Activated CD4-positive, alpha-beta memory T cell treated with anti-CD3 and anti-CD28 coated beads for 36 hours (primary cell): Measurements from ENCODE around the gene IQGAP3. TPM values are rescaled to one million over a fixed set of nuclear protein-coding genes. Genes with fewer than 3 reads are reported as not detected.

Experiments used
- CTCF ChIA-PET: fragments of 350-600 bp; sonication (Branson Sonifier 250); formaldehyde crosslinking; loops from one replicate; lab custom pipeline; 2021; ENCODE audit warnings: antibody characterized with exemption, inconsistent platforms; lab: Charles Lee
- POLR2A ChIA-PET: fragments of 350-600 bp; sonication (Branson Sonifier 250); formaldehyde crosslinking; loops from one replicate; lab custom pipeline; 2021; ENCODE audit warnings: antibody characterized with exemption; lab: Charles Lee
- DNase-seq: peaks from one replicate; pipeline ENCODE4 v3.0.0-alpha.2; 2020
- H3K27ac Mint-ChIP-seq: one replicate; pipeline ENCODE4 v1.8.0; 2021; ENCODE audit warnings: mixed read lengths
- H3K27me3 Mint-ChIP-seq: one replicate; pipeline ENCODE4 v1.8.0; 2021; ENCODE audit warnings: mixed read lengths
- H3K36me3 Mint-ChIP-seq: one replicate; pipeline ENCODE4 v1.8.0; 2021; ENCODE audit warnings: mixed read lengths
- H3K4me1 Mint-ChIP-seq: one replicate; pipeline ENCODE4 v1.8.0; 2021; ENCODE audit warnings: low read depth, mixed read lengths
- H3K4me3 Mint-ChIP-seq: one replicate; pipeline ENCODE4 v1.8.0; 2021; ENCODE audit warnings: mild to moderate bottlenecking, mixed read lengths
- H3K9me3 Mint-ChIP-seq: one replicate; pipeline ENCODE4 v1.8.0; 2021; ENCODE audit warnings: mixed read lengths
- intact Hi-C: fragments of 100-400 bp; cut with micrococcal nuclease; formaldehyde crosslinking; loops from one replicate; pipeline ENCODE4 v1.15.1; 2023
- total RNA-seq, 2 experiments: library from RNA; stranded (reverse); gene quantifications; one replicate each; pipeline ENCODE4 v1.2.3, GENCODE V29; 2021

IQGAP3 gene
- total RNA-seq, 2 experiments from 2014 or later: 16.9 to 19.3 TPM

GRCh38 chr1:156478250-156478627 is 94.1 kb downstream of the IQGAP3 start:
- Mint-ChIP-seq H3K27me3 (no peaks in the 10 kb centered on the region), H3K36me3 (peaks cover 70% of the 10 kb centered on the region), H3K9me3 (no peaks in the 10 kb centered on the region), H3K27ac (no peak overlapping the region), H3K4me1 (peaks cover 52% of the 10 kb centered on the region), H3K4me3 (no peak overlapping the region)
- POLR2A ChIA-PET: interaction anchor here (1.1 to 2.6 kb wide), 3 partner anchors 10 to 22 kb away, joined by 3 to 8 read pairs (median 4); partner anchors contain the start of gene MEF2D
- intact Hi-C loops: no loop called here
- no peak for DNase-seq
- CTCF ChIA-PET: interaction anchor here (1.1 to 1.6 kb wide), 2 partner anchors 10 to 32 kb away, joined by 3 read pairs; no protein-coding TSS in a partner anchor

- peak overlapping the region; percentile 58 for H3K27ac Mint-ChIP-seq
- peaks cover 72% of the 10 kb centered on the region for H3K36me3 Mint-ChIP-seq
- H3K9me3 Mint-ChIP-seq: no peaks in the 10 kb centered on the region
- no peak for DNase-seq
- ChIA-PET CTCF (interaction anchor here (1.1 to 1.7 kb wide), 4 partner anchors 8 to 32 kb away, joined by 3 to 4 read pairs (median 4); no protein-coding TSS in a partner anchor), POLR2A (interaction anchor here (1.0 to 2.6 kb wide), 4 partner anchors 11 to 32 kb away, joined by 3 to 8 read pairs (median 4); partner anchors contain the start of gene MEF2D)
- H3K4me1 Mint-ChIP-seq: peaks cover 48% of the 10 kb centered on the region
- H3K4me3 Mint-ChIP-seq: no peak overlapping the region
- H3K27me3 Mint-ChIP-seq: no peaks in the 10 kb centered on the region
- intact Hi-C loops: no loop called here
These were observed 94.7 kb downstream of the IQGAP3 start for GRCh38 chr1:156477526-156478249.

- Mint-ChIP-seq H3K4me1 (peaks cover 38% of the 10 kb centered on the region), H3K9me3 (no peaks in the 10 kb centered on the region), H3K4me3 (no peak overlapping the region), H3K36me3 (peaks cover 66% of the 10 kb centered on the region), H3K27me3 (no peaks in the 10 kb centered on the region), H3K27ac (peak overlapping the region; percentile 58)
- intact Hi-C loops: no loop called here
- CTCF ChIA-PET: interaction anchor here (0.9 to 1.7 kb wide), 6 partner anchors 9 to 132 kb away, joined by 3 to 6 read pairs (median 4); no protein-coding TSS in a partner anchor
- POLR2A ChIA-PET: interaction anchor here (1.0 to 2.6 kb wide), 4 partner anchors 19 to 33 kb away, joined by 3 to 8 read pairs (median 5); partner anchors contain the start of gene MEF2D
- DNase-seq: peak; percentile 69
These were observed 95.7 kb downstream of the IQGAP3 start for GRCh38 chr1:156476501-156477298.

- intact Hi-C loops: no loop called here
- no peak for DNase-seq
- H3K4me1 Mint-ChIP-seq: peaks cover 29% of the 10 kb centered on the region
- no peaks in the 10 kb centered on the region for H3K9me3 Mint-ChIP-seq
- ChIA-PET POLR2A (interaction anchor here (0.9 to 2.6 kb wide), 4 partner anchors 9 to 95 kb away, joined by 3 to 8 read pairs (median 4); partner anchors contain the start of gene MEF2D), CTCF (interaction anchor here (0.9 to 1.5 kb wide), 3 partner anchors 25 to 133 kb away, joined by 3 to 6 read pairs (median 3); partner anchors contain the start of gene MEF2D)
- H3K4me3 Mint-ChIP-seq: no peak overlapping the region
- peaks cover 59% of the 10 kb centered on the region for H3K36me3 Mint-ChIP-seq
- peak overlapping the region; percentile 19 for H3K27ac Mint-ChIP-seq
- H3K27me3 Mint-ChIP-seq: no peaks in the 10 kb centered on the region
These were observed 96.5 kb downstream of the IQGAP3 start for GRCh38 chr1:156475568-156476500.

Other genes starting within 250 kb of the IQGAP3 start
- gene CCT3, start 234.3 kb downstream of the IQGAP3 start, total RNA-seq: 100 to 1,000 TPM; 344 to 356 TPM
- gene TSACC, start 234.0 kb downstream of the IQGAP3 start, total RNA-seq: not detected
- not detected for gene RHBG, start 203.4 kb downstream of the IQGAP3 start, total RNA-seq
- gene MEF2D, start 71.8 kb downstream of the IQGAP3 start, total RNA-seq: 10 to 100 TPM; 35.9 to 39.7 TPM
- under 1 TPM; 0.51 to 0.90 TPM for gene TTC24, start 7.2 kb upstream of the IQGAP3 start, total RNA-seq
- gene NAXE, start 19.2 kb upstream of the IQGAP3 start, total RNA-seq: 10 to 100 TPM; 73.6 to 76.7 TPM
- 10 to 100 TPM; 40.2 to 43.2 TPM for gene GPATCH4, start 28.9 kb upstream of the IQGAP3 start, total RNA-seq
- under 1 TPM; 0.21 to 0.34 TPM for gene HAPLN2, start 46.9 kb upstream of the IQGAP3 start, total RNA-seq
- not detected for gene BCAN, start 69.6 kb upstream of the IQGAP3 start, total RNA-seq
- under 1 TPM in 1 of 2 experiments, not detected in 1; 0.07 TPM for gene NES, start 104.8 kb upstream of the IQGAP3 start, total RNA-seq
- gene CRABP2, start 133.0 kb upstream of the IQGAP3 start, total RNA-seq: 1 to 10 TPM; 1.1 to 2.3 TPM
- 10 to 100 TPM; 43.0 to 46.3 TPM for gene METTL25B, start 155.9 kb upstream of the IQGAP3 start, total RNA-seq
- 10 to 100 TPM; 35.6 to 36.8 TPM for gene ISG20L2, start 156.2 kb upstream of the IQGAP3 start, total RNA-seq
- gene MRPL24, start 168.5 kb upstream of the IQGAP3 start, total RNA-seq: 100 to 1,000 TPM; 105 to 106 TPM
- 100 to 1,000 TPM; 357 to 365 TPM for gene HDGF, start 179.1 kb upstream of the IQGAP3 start, total RNA-seq
- gene PRCC, start 195.0 kb upstream of the IQGAP3 start, total RNA-seq: 10 to 100 TPM; 58.6 to 67.2 TPM
- gene SH2D2A, start 244.3 kb upstream of the IQGAP3 start, total RNA-seq: 100 to 1,000 TPM; 280 to 294 TPM